GM10248 (cell line): ENCODE results near the gene SIT1.

ENCODE experiments used
- CTCF ChIA-PET: fragments of 300-600 bp; sonication (Branson Sonifier 250); formaldehyde crosslinking; extraction: SDS; loops from one replicate; lab custom pipeline; 2021; ENCODE audit warnings: antibody characterized with exemption; lab: Yijun Ruan, JAX
- POLR2A ChIA-PET: fragments of 350-650 bp; sonication (Branson Sonifier 250); formaldehyde crosslinking; extraction: SDS; loops from one replicate; lab custom pipeline; 2020; ENCODE audit warnings: antibody characterized with exemption; lab: Yijun Ruan, JAX
- DNase-seq: peaks from one replicate; pipeline ENCODE4 v3.0.0; 2012; ENCODE audit errors: extremely low spot score
- CTCF ChIP-seq: IDR thresholded peaks from 2 replicates; pipeline ENCODE4 v1.5.1; 2012; ENCODE audit warnings: mild to moderate bottlenecking, low read depth; ENCODE audit errors: extremely low read depth, missing control alignments, control extremely low read depth

The SIT1 gene

GRCh38 chr9:35609820-35610163, 40.9 kb downstream of the SIT1 start:
- ChIA-PET POLR2A (no interaction called here), CTCF (interaction anchor here (1.0 to 11.5 kb wide), 10 partner anchors 9 to 203 kb away, joined by 3 to 97 read pairs (median 5); partner anchors contain the start of genes CCDC107, RMRP, SIT1 and SPAG8)
- TF ChIP-seq CTCF = no peak
- DNase-seq = no peak

GRCh38 chr9:35609001-35609819, 41.5 kb downstream of the SIT1 start:
- TF ChIP-seq CTCF = no peak
- ChIA-PET POLR2A (interaction anchor here (0.7 kb wide), 1 partner anchor 19 kb away, joined by 3 read pairs; no protein-coding TSS in a partner anchor), CTCF (interaction anchor here (0.9 to 6.5 kb wide), 7 partner anchors 13 to 231 kb away, joined by 3 to 53 read pairs (median 4); partner anchors contain the start of genes CCDC107, RMRP and SPAG8)

DNA sequence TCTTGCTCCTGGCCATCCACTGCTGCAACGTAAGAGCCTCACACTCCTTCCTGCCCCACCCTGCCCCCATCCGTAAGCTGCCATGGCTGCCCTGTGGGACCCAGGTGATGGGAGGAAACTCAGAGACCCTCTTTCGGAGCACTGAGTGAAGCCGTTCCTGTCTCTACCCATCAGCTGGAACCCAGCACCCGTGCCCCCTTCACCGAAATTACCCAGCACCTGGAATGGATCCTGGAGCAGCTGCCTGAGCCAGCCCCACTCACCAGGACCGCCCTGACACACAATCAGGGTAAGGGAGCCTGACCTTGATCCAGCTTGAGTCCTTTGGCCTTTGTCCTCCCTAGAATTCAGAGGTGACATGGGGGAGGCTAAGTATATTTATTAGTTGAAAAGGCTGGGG, 42.5 kb downstream of the SIT1 start:
- no peak for TF ChIP-seq CTCF
- CTCF ChIA-PET = interaction anchor here (1.0 to 6.5 kb wide), 4 partner anchors 9 to 232 kb away, joined by 3 to 53 read pairs (median 4); no protein-coding TSS in a partner anchor
- no peak for DNase-seq
- POLR2A ChIA-PET = interaction anchor here (0.6 to 1.4 kb wide), 2 partner anchors 9 to 124 kb away, joined by 3 read pairs; partner anchors contain the start of gene CREB3

More at GRCh38 chr9:35609001-35609819, 41.5 kb downstream of the SIT1 start:
- DNase-seq = no peak

- DNase-seq = no peak
- CTCF ChIA-PET = interaction anchor here (3.5 kb wide), 1 partner anchor 10 kb away, joined by 35 read pairs; the partner anchor contains the start of gene CD72
- no peak for TF ChIP-seq CTCF
- POLR2A ChIA-PET = no interaction called here
These were observed 44.0 kb downstream of the SIT1 start for GRCh38 chr9:35606726-35607125.

DNA sequence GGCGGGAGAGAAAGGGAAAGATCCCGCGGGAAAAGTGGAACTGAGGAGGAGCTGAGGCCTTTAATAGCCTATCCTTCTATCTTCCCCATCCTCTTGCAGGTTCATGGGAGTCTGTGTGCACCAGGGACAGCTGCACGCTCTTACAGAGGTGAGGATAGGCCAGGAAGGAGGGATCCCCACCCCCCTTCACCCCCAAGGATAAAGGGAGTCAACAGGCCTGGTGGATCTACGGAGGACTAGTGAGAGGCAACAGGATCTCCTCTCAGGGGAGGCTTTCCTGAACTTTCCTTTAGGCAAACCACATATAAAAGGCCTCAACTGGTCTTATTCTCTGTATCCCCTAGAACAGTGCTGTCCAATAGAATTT, 44.6 kb downstream of the SIT1 start:
- TF ChIP-seq CTCF = no peak
- ChIA-PET POLR2A (no interaction called here), CTCF (interaction anchor here (1.7 to 3.5 kb wide), 3 partner anchors 10 to 40 kb away, joined by 6 to 35 read pairs (median 11); partner anchors contain the start of gene CD72)
- no peak for DNase-seq

GRCh38 chr9:35605351-35606137, 45.2 kb downstream of the SIT1 start:
- CTCF ChIA-PET = interaction anchor here (1.0 to 3.5 kb wide), 7 partner anchors 8 to 144 kb away, joined by 4 to 35 read pairs (median 6); partner anchors contain the start of genes CD72, CREB3, RGP1 and TLN1
- no peak for TF ChIP-seq CTCF
- peak; percentile 42 for DNase-seq
- POLR2A ChIA-PET = interaction anchor here (0.9 kb wide), 1 partner anchor 52 kb away, joined by 3 read pairs; the partner anchor contains the start of genes CCDC107 and RMRP
